WERI-Rb-1 (cell line): ENCODE results near the gene NUDT1.

ENCODE experiments used
- DNase-seq: peaks from one replicate; pipeline ENCODE4 v3.0.0-alpha.2; 2020
- H3K27ac ChIP-seq: fragments of 250-450 bp; sonication (Bioruptor Pico); 2 replicates; pipeline ENCODE4 v1.5.1; 2020; ENCODE audit warnings: mild to moderate bottlenecking, moderate library complexity
- H3K27me3 ChIP-seq: fragments of 250-450 bp; sonication (Bioruptor Pico); 2 replicates; pipeline ENCODE4 v1.5.1; 2021; ENCODE audit warnings: mild to moderate bottlenecking, low read depth, moderate library complexity; ENCODE audit not compliant: insufficient read depth, severe bottlenecking
- H3K36me3 ChIP-seq: fragments of 250-450 bp; sonication (Bioruptor Pico); 2 replicates; pipeline ENCODE4 v1.5.1; 2020; ENCODE audit warnings: mild to moderate bottlenecking, moderate library complexity
- H3K4me3 ChIP-seq: 2 replicates; pipeline ENCODE4 v1.5.1; 2011; ENCODE audit warnings: low read depth, mild to moderate bottlenecking, control low read depth, low read length
- H3K9me3 ChIP-seq: fragments of 250-450 bp; sonication (Bioruptor Pico); 2 replicates; pipeline ENCODE4 v1.5.1; 2021; ENCODE audit warnings: mild to moderate bottlenecking, moderate library complexity; ENCODE audit not compliant: severe bottlenecking
- TF ChIP-seq, protein P1 (sequence below): IDR thresholded peaks from 2 replicates; pipeline ENCODE4 v1.5.1; 2011; ENCODE audit warnings: low read depth, mild to moderate bottlenecking, control low read depth, inconsistent platforms, low read length

NUDT1 gene

GRCh38 chr7:2296832-2297231 lies 54.8 kb downstream of the NUDT1 start:
- no peak for DNase-seq
- no peak overlapping the region for H3K27ac ChIP-seq
- H3K4me3 ChIP-seq = no peak overlapping the region
- TF ChIP-seq, protein P1, sequence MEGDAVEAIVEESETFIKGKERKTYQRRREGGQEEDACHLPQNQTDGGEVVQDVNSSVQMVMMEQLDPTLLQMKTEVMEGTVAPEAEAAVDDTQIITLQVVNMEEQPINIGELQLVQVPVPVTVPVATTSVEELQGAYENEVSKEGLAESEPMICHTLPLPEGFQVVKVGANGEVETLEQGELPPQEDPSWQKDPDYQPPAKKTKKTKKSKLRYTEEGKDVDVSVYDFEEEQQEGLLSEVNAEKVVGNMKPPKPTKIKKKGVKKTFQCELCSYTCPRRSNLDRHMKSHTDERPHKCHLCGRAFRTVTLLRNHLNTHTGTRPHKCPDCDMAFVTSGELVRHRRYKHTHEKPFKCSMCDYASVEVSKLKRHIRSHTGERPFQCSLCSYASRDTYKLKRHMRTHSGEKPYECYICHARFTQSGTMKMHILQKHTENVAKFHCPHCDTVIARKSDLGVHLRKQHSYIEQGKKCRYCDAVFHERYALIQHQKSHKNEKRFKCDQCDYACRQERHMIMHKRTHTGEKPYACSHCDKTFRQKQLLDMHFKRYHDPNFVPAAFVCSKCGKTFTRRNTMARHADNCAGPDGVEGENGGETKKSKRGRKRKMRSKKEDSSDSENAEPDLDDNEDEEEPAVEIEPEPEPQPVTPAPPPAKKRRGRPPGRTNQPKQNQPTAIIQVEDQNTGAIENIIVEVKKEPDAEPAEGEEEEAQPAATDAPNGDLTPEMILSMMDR = no peak
- no peaks in the 10 kb centered on the region for H3K36me3 ChIP-seq
- no peaks in the 10 kb centered on the region for H3K9me3 ChIP-seq
- H3K27me3 ChIP-seq = no peaks in the 10 kb centered on the region

DNA sequence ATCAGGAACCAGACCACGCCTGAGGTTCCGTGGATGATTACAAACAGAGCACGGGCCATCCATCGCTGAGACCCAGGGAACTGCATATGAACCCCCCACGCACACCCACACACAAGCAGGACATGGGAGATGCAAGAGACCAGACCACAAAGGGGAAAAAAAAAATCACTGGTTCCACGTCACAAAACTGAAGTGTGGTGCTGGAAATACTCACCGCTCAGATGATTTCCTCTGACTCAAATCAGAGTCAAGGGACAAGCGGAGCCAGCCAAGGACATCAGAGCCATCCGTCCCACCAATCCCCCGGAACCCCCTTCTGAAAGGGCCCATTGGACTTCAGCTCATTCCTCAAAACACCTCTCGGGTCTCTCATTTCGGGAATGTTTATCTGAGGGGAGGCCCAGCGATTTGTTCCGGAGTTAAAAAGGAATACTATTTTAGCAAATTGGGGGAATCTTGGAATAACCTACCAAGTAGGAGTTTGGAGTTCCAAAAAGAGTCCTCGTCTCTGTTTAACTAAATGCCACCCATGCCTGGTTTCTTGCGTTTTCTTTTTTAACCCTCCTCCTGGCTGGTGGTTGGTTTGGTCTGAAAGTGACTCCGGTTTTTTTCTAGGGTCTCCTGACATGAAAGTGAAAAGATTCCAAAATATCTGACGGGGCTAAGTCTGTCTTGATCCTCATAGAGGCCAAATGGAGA lies 57.3 kb downstream of the NUDT1 start:
- H3K9me3 ChIP-seq = no peaks in the 10 kb centered on the region
- H3K4me3 ChIP-seq = no peak overlapping the region
- DNase-seq = no peak
- no peaks in the 10 kb centered on the region for H3K27me3 ChIP-seq
- TF ChIP-seq, protein P1 = no peak
- H3K27ac ChIP-seq = no peak overlapping the region
- no peaks in the 10 kb centered on the region for H3K36me3 ChIP-seq

- Histone ChIP-seq H3K4me3 (no peak overlapping the region), H3K9me3 (no peaks in the 10 kb centered on the region), H3K36me3 (no peaks in the 10 kb centered on the region), H3K27ac (no peak overlapping the region), H3K27me3 (no peaks in the 10 kb centered on the region)
- TF ChIP-seq, protein P1 = no peak
- DNase-seq = no peak
Observed at GRCh38 chr7:2299870-2300512, 58.0 kb downstream of the NUDT1 start.
